ENCODE data around the gene DNAH1. TPM values are rescaled to one million over a fixed set of nuclear protein-coding genes. Genes with fewer than 3 reads are reported as not detected.

The DNAH1 gene
- total RNA-seq, 1 donor from 2014 or later, result 8.2 TPM

GRCh38 chr3:52396907-52397591 lies 80.9 kb downstream of the DNAH1 start:
- Mint-ChIP-seq H3K27me3 (ENCODE audit: low read depth) (no peaks in the 10 kb centered on the region), H3K27ac (no peak overlapping the region), H3K9me3 (no peaks in the 10 kb centered on the region), H3K4me3 (no peak overlapping the region), H3K4me1 (no peaks in the 10 kb centered on the region), H3K36me3 (no peaks in the 10 kb centered on the region)
- DNase-seq (ENCODE audit: low spot score in 2 of 2, unreplicated experiment in 2 of 2), result no peak
- no peak for TF ChIP-seq CTCF (IDR thresholded peaks at IDR 0.05; ENCODE audit: unreplicated experiment)

GRCh38 chr3:52397676-52398399 lies 81.7 kb downstream of the DNAH1 start:
- Mint-ChIP-seq H3K27me3 (ENCODE audit: low read depth) (no peaks in the 10 kb centered on the region), H3K27ac (no peak overlapping the region), H3K4me1 (no peaks in the 10 kb centered on the region), H3K4me3 (no peak overlapping the region), H3K9me3 (no peaks in the 10 kb centered on the region), H3K36me3 (peaks cover 5% of the 10 kb centered on the region)
- DNase-seq (ENCODE audit: low spot score in 2 of 2, unreplicated experiment in 2 of 2), result no peak
- TF ChIP-seq CTCF (IDR thresholded peaks at IDR 0.05; ENCODE audit: unreplicated experiment), result no peak

- no peaks in the 10 kb centered on the region for H3K4me1 Mint-ChIP-seq
- H3K27me3 Mint-ChIP-seq (ENCODE audit: low read depth), result no peaks in the 10 kb centered on the region
- TF ChIP-seq CTCF (IDR thresholded peaks at IDR 0.05; ENCODE audit: unreplicated experiment), result no peak
- H3K4me3 Mint-ChIP-seq, result no peak overlapping the region
- peaks cover 12% of the 10 kb centered on the region for H3K36me3 Mint-ChIP-seq
- no peak for DNase-seq (ENCODE audit: low spot score in 2 of 2, unreplicated experiment in 2 of 2)
- no peaks in the 10 kb centered on the region for H3K9me3 Mint-ChIP-seq
- H3K27ac Mint-ChIP-seq, result no peak overlapping the region
Observed at GRCh38 chr3:52398670-52399081, 82.6 kb downstream of the DNAH1 start.

- no peaks in the 10 kb centered on the region for H3K27me3 Mint-ChIP-seq (ENCODE audit: low read depth)
- peaks cover 15% of the 10 kb centered on the region for H3K36me3 Mint-ChIP-seq
- H3K4me1 Mint-ChIP-seq, result no peaks in the 10 kb centered on the region
- DNase-seq (ENCODE audit: low spot score in 2 of 2, unreplicated experiment in 2 of 2), result no peak
- H3K9me3 Mint-ChIP-seq, result no peaks in the 10 kb centered on the region
- no peak overlapping the region for H3K4me3 Mint-ChIP-seq
- no peak overlapping the region for H3K27ac Mint-ChIP-seq
- TF ChIP-seq CTCF (IDR thresholded peaks at IDR 0.05; ENCODE audit: unreplicated experiment), result no peak
Observed at GRCh38 chr3:52399131-52399530, 83.0 kb downstream of the DNAH1 start.

GRCh38 chr3:52399593-52399992 lies 83.5 kb downstream of the DNAH1 start:
- peaks cover 20% of the 10 kb centered on the region for H3K36me3 Mint-ChIP-seq
- H3K9me3 Mint-ChIP-seq, result no peaks in the 10 kb centered on the region
- no peak overlapping the region for H3K27ac Mint-ChIP-seq
- no peak for TF ChIP-seq CTCF (IDR thresholded peaks at IDR 0.05; ENCODE audit: unreplicated experiment)
- H3K4me3 Mint-ChIP-seq, result no peak overlapping the region
- H3K27me3 Mint-ChIP-seq (ENCODE audit: low read depth), result no peaks in the 10 kb centered on the region
- H3K4me1 Mint-ChIP-seq, result no peaks in the 10 kb centered on the region
- DNase-seq (ENCODE audit: low spot score in 2 of 2, unreplicated experiment in 2 of 2), result no peak

All from mesothelial cell of epicardium (in vitro differentiated cells).